GDM1 (cell line): ENCODE data around the gene NDRG4.

Source experiments
- DNase-seq: peaks from one replicate; lab custom pipeline; 2025; lab: John Stamatoyannopoulos, UW

NDRG4 gene

DNA sequence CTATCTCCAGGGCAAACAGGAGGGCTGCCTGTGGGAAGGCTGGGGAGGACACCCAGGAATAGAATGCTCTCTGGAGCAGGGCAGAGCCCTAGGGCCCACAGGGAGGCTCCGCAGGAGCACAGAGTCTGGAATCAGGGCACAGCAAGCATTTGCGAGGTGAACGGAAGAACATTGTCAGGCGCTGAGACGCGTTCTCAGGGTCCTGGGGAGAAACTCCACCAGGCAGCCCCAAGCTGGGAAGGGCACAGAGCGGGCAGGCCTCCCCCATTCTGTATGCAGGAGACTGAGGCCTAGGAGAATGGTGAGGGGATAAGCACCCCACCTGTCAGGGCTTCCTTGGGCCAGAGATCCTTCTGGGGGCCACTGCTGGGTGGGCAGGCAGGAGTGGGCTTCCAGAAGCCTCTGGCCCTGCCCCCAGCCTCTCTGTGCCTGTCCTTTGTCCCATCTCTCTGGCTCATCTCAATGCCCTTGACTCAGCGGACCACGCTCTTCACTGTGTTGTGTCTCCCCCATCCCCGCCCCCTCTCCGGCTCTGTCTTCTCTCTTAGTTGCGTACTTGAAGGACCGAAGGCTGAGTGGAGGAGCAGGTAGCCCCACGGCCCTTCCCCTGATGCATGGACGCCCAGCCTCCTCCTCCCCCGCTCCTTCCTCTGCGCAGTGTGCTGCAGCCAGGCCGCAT, 10.3 kb downstream of the NDRG4 start:
- no peak for DNase-seq

DNA sequence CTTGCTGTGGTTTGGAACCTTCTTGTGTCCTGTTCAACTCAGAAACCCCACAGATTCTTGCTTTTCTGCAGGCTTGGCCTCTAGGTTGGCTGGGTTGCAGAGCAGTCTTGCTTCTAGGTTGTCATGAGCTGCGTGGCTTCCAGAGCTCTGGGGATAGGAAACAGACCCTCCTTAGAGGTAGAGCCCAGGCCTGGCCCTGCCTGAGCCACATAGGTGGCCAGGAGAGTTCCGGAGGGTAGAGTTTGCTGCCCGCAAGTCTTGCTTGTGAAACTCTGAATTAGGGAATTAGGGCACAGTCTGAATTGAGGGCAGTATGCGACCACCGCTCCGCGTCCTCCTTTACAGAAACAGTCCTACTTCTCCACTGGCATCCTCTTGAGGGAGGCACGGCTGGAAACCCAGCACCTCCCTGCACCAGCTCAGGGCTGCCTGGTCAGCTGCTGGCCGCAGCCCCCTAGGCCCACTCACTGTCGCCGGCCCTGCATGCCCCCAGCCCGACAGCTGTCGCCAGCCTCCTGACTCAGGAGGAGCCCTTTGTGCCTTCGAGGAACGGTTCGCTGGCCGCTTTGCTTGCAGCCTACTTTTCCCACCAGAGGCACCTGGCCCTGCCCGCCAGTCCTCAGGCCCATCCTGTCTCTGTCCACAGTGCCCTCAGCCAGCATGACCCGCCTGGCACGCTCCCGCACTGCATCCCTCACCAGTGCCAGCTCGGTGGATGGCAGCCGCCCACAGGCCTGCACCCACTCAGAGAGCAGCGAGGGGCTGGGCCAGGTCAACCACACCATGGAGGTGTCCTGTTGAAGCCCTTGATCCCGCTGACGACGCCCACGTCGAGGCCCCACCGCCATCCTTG, 11.1 kb downstream of the NDRG4 start:
- no peak for DNase-seq

DNA sequence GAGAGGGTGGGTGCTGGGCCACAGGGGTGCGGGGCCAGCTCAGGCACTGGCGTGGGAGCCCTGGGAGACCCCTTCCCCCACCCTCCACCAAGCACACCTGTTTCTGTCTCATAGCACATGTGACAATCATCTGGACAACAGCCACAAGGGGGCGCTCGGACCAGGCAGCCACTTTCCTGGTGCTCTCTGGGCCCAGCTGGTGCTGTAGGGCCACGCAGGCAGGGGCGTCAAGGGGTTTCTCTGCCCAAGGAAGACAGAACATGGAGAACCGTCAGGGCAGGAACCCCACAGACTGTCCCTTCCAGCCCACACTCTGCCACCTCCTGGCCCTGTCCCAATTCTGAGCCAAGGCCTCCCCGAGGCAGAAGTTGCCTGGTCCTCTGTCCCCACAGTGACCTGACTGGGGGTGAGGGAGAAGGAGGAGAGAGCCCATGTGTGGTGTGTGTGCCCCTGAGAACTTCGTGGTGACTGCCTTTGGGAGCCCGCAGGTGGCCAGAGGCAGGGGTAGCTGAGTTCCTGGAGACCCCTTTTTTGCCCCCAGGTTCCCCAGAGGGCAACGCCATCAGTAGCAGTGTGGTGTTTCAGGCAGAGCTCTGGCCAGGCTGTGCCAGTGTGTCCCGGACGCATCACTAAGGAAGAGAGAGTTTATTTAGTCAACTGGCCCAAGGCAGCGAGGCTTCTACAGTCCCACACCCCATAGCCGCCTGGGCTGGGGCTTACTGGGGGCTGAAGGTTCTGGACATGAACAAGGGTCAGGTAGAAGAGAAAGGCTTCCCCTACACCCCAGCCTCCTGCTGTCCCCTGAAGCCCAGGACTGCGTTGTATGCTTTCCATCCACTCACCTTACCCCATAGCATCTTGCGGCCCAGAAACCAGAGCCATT, 12.2 kb downstream of the NDRG4 start:
- DNase-seq = no peak

DNA sequence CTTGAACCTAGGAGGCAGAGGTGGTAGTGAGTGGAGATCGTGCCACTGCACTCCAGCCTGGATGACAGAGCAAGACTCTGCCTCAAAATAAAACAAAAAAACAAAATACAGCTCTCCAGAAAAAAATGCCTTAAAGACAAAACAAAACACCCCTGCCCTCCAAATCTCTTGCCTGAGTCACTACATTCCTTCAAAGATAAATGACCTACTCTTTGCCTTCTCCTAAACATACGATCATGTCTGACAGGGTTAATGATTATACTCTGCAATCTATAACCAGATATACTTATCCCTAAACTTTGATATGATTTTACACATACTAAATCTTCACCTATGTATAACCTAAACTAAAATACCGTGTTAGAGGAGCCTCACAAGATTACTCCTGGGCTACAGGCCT, 13.9 kb downstream of the NDRG4 start:
- DNase-seq = no peak

DNA sequence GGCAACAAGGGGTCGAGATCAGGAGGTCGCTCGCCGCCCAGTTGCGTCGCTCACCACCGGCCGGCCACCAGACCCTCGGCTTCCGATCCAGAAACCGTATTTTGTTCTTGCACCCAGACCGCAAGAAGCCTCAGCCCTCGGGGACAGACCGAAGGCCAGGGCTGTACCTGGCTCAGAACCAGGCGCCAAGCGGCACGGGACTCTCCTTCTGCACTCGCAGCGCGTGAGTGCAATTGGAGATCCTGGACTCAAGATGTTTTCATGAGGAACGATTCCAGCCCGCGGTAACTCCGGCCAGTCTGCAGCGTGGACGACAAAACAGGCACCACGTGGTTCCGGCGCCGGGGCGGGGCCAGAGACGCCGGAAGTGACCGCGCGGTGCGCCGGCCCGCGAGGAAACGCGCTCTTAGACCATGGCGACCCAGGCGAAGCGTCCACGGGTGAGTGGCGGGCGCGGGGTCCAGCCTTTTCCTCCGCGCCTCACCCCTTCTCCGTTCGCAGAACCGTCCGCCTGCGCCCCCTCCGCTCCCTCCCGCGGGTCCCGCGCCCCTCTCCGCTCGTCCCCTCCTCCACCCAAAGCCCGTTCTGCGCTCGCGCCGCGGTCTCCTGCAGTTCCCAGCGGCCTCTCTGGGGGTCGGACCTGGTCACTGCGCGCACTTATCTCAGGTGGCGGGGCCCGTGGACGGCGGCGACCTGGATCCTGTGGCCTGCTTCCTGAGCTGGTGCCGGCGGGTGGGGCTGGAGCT, 15.4 kb downstream of the NDRG4 start, which contains the start of gene SETD6:
Gene SETD6, plus strand, starts transcription at position 393 of the 746 bp plus-strand sequence. Its CDS starts 21 bp downstream, at position 414.
- no peak for DNase-seq

DNA sequence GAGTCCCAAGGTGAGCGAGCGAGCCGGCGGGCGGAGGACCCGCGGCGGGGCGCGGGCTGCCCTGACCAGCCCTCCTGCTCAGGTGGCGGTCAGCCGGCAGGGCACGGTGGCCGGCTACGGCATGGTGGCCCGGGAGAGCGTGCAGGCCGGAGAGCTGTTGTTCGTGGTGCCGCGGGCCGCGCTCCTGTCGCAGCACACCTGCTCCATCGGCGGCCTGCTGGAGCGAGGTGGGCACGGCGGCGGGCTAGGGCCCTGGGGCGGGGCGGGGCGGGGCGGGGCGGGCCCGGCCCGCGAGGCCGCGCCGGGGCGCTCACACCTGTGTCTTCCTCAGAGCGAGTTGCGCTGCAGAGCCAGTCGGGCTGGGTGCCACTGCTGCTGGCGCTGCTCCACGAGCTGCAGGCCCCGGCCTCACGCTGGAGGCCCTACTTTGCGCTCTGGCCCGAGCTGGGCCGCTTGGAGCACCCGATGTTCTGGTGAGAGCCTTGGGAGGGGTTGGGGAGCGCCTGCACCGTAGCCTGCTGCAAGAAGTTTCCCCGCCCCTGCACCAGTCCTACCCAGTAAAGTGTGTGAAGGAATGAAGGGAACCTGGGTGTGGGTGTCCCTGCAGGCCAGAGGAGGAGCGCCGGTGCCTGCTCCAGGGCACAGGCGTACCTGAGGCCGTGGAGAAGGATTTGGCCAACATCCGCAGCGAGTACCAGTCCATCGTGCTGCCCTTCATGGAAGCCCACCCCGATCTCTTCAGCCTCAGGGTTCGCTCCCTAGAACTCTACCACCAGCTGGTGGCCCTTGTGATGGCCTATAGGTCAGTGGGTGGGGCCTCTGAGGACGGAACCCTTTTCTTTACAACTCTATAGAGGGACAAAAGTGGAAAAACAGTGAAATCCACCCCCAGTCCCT, 16.2 kb downstream of the NDRG4 start:
- no peak for DNase-seq

DNA sequence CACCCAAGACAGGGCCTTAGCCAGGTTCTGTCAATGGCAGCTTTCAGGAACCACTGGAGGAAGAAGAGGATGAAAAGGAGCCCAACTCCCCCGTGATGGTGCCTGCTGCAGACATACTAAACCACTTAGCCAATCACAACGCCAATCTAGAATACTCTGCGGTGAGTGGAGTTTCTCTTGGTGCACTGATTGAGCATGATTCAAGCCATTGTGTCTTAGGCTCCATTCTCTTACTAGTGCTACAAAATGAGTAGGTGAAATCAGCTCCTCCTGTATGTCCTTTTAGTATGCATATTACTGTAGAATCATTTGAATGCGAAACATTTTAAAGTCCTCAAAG, 16.8 kb downstream of the NDRG4 start:
- DNase-seq = no peak

DNA sequence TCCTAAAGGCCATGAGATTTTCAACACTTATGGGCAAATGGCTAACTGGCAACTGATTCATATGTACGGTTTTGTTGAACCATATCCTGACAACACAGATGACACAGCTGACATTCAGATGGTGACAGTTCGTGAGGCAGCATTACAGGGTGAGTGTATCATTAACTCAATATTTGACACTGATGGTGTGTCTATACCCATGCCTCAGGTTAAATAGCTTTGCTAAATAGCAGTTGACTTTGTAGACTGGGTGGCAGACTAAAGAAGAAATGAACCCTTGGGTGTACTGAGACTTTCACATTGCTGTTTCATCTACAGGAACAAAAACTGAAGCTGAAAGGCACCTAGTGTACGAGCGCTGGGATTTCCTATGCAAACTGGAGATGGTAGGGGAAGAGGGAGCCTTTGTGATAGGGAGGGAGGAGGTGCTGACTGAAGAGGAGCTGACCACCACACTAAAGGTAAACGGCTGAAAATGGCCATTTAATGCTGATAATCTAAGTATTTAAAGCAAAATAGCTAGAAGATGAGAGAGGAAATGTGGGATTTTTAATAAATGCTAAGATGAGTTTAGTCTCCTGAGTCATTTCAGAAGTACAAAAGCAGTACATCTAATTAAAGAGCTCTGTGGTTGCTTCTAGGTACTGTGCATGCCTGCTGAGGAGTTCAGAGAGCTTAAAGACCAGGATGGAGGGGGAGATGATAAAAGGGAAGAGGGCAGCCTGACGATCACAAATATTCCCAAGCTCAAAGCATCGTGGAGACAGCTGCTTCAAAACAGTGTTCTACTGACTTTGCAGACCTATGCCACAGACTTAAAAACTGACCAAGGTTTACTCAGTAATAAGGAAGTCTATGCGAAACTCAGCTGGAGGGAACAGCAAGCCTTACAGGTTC, 18.4 kb downstream of the NDRG4 start:
- no peak for DNase-seq

DNA sequence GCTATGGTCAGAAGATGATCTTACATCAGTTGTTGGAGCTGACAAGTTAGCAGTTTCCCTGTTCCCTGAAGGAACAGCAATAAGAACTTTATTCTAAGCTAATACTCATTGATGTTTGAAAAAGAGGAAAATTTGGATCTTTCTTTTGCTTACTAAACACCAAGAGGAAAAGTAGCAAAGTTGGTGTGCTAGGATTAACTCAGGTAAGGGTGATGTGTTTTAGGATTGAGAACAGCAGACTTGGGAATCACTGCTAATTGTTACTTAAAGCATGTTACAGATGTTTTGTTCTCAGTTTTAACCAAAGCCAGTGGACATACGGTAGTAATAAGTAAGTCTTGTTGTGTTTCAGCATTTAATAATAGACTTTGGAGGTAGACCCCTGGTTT, 19.0 kb downstream of the NDRG4 start:
- no peak for DNase-seq

DNA sequence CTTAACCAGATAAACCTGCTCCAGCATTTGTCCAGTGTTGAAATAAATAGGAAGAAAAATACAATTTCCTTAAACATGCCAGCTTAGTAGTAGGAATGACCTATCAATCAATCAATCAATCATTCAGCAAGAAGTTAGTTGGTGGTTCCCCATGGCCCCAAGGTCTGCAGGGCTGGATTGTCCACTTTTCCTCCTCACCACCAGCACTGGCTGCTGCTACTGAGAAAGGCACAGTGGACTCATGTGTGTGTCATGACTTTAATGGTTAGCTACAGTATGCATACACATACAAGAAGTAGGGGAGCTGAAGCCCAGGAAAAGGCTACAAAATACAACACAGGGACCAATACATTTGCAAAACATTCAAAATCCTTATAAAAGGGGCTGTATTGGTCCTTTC, 19.8 kb downstream of the NDRG4 start:
- no peak for DNase-seq

DNA sequence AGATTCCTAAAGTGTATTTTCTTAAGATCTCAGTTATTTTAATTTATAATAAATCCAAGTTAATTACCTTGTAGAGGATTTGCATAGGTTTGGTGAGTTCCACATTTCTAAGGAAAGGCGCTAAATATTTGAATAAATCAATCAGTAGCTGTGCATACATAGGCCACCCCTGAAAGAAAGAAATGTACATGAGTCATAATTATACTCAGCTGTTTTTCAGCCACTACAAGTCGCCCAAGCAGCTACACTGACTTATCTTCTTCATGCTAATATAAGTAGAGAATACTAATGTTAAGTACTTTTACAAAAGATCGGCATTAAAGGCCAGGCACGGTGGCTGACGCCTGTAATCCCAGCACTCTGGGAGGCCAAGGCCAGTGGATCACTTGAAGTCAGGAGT, 30.2 kb downstream of the NDRG4 start:
- DNase-seq = no peak

DNA sequence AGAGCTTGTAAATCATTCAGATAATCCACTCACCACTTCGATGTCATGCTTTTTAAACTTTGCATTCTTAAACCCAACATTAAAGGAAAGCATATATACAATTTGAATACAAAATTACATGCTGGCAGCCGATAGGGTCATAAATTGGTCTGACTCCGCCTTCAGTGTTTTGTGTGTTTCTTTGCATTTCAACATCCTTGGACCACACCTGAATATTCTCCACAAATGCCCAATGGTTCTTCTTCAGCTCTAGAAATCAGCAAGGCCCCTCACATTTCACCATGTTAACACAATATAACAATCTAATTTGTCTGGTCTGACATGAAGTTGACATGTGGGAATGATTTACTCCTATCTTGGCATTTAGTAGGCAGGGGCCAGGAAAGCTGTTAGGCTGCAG, 32.5 kb downstream of the NDRG4 start:
- DNase-seq = no peak

DNA sequence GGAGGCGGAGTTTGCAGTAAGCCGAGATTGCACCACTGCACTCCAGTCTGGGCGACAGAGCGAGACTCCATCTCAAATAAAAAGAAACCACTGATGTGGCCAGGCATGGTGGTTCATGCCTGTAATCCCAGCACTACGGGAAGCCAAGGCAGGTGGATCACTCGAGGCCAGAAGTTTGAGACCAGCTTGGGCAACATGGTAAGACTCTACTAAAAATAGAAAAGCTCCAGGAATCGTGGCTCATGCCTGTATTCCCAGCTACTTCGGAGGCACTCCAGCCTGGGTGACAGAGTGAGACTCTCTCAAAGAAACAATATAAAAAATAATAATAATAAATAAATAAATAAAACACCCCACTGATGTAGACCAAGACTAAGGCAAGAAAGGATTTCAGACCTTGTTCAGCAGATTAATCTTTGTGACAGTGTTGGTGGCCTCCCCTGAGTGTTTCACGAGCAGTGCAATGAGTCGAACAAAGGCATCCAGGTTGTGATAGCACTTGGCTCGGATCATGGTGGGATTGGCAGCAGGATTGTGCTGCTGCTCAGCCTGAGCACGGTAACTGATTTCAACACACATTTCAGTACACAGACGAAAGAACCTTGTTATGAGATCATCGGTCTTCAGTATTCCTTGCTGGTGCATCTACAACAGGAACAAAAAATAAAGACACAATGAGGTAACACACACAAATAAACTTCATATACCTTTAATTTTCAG, 34.0 kb downstream of the NDRG4 start:
- DNase-seq = no peak

DNA sequence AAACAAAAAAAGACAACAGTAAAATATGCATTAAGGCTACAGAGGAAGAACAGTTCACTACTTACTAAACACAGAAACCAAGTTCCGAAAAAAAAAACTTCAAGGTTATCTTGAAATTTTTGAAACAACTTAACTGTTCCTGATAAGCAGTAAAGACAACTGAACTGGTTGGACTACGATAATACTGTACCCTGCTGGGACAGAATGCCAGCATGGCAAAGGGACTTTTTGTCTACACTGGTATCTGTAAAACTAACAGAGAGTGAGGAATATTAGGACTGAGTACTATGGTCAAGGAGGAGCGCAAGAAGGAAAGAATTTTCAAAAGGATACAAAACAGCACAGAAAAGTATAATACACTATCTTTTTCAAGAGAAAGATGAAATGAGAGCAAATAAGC, 35.2 kb downstream of the NDRG4 start:
- no peak for DNase-seq

DNA sequence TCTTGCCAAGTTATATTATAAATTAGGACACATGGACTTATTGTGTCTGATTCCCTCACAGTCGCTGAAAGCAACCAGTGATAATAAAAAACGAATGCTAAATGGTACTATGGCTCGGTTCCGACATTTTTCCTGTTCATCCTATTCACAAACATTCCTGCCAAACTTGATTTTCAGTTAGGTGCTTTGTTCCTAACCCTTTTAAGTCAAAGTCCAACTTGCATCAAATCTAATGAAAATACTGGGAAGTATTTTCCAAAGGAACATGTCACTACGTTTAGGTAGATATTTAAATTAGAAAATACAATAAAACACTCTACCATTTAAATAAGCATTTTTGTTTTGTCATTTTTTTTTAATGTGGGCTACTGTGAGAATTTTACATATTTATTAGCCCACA, 36.3 kb downstream of the NDRG4 start:
- no peak for DNase-seq

DNA sequence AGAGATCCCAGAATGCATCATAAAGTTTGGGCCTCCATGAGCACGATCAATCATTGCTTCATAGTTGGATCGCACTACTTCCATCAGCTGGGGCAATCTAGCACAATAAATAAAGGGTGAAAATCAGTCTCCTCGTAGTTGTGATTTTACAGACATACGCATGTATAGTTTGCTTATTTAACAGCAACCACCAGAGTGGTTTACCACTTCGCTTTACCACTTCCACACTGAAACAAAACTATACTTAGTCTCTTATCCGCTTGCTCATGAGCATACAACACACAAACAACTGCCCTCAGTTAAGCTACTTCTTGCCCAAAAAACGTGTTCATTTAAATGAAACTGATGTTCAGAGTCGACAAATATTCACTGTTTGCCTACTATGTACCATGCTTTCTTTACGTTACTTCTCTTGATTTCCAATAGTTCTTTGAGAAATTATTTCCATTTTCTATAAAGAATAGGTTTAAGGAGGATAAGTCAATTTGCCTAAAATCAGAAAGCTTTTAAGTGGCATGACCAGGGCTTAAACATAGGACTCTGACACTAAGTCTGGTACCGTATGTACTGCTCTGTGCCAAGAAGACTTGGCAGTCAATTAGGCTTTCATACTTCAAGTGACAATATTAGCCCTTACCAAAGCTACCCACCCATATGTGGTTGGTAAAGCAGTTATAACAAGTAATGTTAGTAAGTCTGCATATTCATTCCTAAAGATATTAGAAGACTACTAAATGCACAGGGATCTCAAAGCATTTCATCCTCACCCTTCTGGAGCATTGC, 37.4 kb downstream of the NDRG4 start:
- no peak for DNase-seq

DNA sequence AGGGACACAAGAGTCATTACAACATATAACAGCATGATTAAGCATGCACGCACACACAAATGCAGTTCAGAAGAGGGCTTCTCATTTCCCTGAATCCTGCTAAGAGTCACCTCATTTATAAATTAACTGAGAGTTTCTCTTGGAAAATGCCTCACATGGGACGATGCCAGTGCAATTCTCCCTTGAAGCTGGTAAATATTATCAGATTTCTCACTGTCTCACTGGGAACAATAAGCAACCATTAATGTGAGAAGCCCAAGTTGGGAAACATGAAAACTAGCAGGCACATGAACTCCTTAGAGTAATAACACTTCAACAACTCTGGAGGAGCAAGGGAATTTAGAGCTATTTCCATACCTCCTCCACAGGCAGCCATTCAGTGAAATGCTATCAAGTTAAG, 41.8 kb downstream of the NDRG4 start:
- DNase-seq = no peak

DNA sequence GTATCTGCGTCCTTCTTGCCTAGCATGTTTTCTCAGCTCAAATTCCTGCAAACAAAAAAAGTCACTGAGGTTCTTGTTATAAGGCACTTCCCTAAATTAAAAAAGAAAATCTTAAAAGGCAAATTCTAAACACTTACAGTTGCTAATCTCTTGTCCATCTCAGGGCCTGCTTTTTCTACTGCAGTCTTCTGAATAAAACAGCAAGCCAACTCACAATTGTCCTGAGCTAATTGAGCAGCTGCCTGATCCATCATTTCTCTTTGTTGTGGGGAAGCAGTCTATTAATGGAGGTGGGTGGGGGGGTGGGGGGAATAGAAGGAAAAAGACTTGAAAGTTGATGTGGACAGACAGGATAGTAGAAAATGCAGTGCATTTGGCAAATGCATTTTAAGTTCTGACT, 42.3 kb downstream of the NDRG4 start:
- no peak for DNase-seq
